Gastroesophageal sphincter (tissue), 3 donors: ENCODE results near the gene PPP2R3A.

Experiments used
- EP300 ChIP-seq: sonication (generic); formaldehyde crosslinking; IDR thresholded peaks from one replicate; pipeline ENCODE4 v1.6.1; 2017; ENCODE audit warnings: antibody characterized with exemption, mild to moderate bottlenecking
- POLR2A ChIP-seq, 2 donors: fragments of 450-650 bp; IDR thresholded peaks; one replicate each; pipeline ENCODE4 v1.6.1; 2017; ENCODE audit warnings: antibody characterized with exemption in 2 of 2, mild to moderate bottlenecking in 2 of 2, moderate library complexity in 1 of 2
- POLR2AphosphoS5 ChIP-seq: sonication (generic); formaldehyde crosslinking; IDR thresholded peaks from one replicate; pipeline ENCODE4 v1.6.1; 2017; ENCODE audit warnings: antibody characterized with exemption
- TF ChIP-seq, protein P1 (sequence below), 4 experiments: fragments of 200-600 bp in 2 of 4; fragments of 450-650 bp in 2 of 4; sonication (generic) in 1 of 4; IDR thresholded peaks; one replicate each; pipeline ENCODE4 v1.5.1; 2017 to 2019; ENCODE audit warnings: antibody characterized with exemption in 4 of 4, mild to moderate bottlenecking in 2 of 4, moderate library complexity in 2 of 4

- TF ChIP-seq, protein P1, sequence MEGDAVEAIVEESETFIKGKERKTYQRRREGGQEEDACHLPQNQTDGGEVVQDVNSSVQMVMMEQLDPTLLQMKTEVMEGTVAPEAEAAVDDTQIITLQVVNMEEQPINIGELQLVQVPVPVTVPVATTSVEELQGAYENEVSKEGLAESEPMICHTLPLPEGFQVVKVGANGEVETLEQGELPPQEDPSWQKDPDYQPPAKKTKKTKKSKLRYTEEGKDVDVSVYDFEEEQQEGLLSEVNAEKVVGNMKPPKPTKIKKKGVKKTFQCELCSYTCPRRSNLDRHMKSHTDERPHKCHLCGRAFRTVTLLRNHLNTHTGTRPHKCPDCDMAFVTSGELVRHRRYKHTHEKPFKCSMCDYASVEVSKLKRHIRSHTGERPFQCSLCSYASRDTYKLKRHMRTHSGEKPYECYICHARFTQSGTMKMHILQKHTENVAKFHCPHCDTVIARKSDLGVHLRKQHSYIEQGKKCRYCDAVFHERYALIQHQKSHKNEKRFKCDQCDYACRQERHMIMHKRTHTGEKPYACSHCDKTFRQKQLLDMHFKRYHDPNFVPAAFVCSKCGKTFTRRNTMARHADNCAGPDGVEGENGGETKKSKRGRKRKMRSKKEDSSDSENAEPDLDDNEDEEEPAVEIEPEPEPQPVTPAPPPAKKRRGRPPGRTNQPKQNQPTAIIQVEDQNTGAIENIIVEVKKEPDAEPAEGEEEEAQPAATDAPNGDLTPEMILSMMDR (IDR thresholded peaks at IDR 0.05) = no peak
- TF ChIP-seq POLR2AphosphoS5 (no peak), POLR2A (IDR thresholded peaks at IDR 0.05) (no peak), EP300 (no peak)
These were observed 16.3 kb downstream of the PPP2R3A start for GRCh38 chr3:135981701-135982403.
